Stimulated activated CD4-positive, alpha-beta T cell treated with anti-CD3 and anti-CD28 coated beads, Interleukin-12 subunit alpha, Interleukin-12 subunit beta, amount 100 ng/mL, for 4 hours (primary cell): ENCODE measurements around the gene ASB6.
"Not testable (repeated sequence)": the region's sequence is repeated elsewhere in the genome, so short reads cannot be mapped to it uniquely, and the experiment has no call there.

Experiments
- DNase-seq: peaks from one replicate; pipeline ENCODE4 v3.0.0-alpha.2; 2020

ASB6 gene

DNA sequence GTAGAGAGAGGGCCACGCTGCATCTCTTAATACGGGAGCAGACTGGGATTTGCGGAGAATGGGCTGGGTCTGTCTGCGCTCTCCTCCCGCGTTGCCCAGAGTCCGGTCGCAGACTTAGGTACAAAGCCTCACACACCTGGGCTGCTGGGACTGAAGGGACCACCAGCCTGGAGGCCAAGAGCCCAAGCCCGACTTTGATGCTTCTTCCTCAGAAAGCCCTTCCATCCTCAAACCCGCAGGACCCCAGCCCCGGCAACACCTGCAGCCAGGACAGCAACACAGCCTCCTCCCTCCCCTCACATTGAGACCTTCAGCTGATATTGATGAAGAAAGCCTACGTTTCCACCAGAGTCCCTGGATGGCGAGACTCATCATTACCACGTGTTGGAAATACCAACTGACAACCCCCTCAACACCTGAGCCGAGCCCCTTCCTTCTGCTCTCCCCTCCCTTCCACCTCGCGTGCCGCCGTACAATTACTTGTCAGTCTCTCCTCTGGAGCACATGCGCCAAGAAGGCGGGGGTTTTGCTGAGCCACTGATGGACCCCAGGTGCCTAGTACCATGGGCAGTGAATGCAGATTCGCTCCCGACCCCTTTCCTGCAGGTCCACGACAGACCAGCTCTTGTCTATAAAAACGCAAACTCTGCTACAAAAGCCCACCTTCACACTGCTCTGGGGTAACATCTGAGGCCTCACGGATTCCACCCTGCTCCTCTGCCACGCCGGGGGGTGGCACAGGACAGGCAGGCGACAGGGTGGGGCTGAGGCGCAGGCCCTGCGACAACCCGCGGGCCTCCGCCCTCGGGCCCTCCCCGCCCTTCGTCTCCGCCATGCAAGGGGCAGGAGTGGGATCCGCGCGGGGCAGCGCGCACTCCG, 841 bp downstream of the ASB6 start:
- no peak for DNase-seq

DNA sequence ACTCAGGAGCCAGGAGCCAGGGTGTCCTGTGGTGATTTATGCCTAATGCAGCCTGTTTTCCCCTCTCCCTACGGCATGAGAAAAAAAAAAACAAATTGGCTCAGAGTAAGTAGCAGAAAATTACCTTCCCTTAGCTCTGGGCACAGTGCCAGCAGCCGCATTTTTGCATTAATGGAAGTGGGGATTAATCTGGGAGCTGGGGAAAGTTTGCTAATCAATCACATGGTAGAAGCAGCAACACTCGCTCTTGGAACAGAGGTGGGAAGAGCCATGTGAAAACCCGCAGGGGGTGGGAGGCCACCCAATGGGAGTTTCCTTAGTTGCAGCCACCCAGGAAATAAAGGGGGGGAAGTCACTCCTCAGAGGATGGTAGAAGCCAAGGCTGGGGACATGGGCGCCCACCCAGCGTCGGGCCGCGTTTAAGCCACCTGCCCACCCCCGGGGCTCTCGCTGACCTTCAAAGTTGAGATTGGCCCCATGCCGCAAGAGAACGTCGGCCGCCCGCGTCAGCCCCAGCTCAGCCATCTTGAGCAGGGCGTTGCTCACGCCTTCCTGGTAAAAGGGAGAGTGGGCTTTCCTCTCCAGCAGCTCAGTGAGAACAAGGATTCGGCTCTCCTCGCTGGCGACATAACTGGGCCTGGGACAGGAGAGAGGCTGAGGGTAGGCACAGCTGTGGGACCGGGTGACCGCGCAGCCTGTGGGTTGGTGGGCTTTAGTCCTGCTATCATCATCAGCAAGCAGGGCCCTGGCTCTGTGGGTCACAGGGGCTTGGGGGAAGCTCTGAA, 1.7 kb downstream of the ASB6 start:
- DNase-seq, result no peak

DNA sequence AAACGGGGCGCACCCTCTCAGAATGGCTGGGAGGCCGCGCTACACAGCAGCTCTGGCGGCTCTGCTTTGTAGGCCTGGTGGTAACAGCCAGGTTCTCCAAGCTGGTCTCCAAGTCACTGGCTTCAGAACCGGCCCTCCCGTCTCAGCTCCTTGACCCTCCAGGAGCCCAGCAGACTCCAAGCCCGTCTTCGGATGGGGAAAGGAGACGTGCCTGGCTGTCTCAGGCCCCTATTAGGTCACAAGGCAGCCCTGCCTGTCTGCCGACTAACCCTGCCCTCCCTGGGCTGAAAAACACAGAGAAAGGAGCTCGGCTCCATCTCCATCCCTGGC, 2.2 kb downstream of the ASB6 start:
- no peak for DNase-seq

DNA sequence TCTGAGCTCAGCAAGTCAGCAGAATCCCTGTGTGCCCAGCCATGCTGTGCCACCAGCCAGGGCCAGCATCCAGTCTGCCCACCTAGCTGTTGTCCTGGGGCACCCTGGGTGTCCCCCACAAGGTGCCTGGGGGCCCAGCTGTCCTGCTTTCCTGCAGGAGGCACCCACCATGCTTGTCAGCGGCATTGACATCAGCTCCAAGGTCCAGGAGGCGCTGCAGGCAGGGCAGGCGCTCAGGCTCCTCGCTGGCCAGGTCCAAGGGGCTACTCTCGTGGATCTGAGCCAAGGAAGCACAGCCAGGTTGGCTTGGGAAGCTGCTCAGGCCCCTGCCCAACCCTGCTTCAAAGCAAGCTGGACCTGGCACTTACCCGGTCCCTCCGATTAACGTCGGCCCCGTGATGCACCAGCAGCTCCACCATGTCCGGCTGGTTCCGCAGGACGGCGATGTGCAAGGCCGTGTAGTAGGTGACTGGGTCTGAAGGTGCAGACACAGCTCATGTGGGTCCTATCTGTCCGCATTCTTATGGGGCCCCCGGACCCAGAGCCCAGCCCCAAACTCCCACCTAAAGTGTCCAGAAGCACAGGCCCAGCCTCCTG, 2.8 kb downstream of the ASB6 start:
- DNase-seq, result no peak

DNA sequence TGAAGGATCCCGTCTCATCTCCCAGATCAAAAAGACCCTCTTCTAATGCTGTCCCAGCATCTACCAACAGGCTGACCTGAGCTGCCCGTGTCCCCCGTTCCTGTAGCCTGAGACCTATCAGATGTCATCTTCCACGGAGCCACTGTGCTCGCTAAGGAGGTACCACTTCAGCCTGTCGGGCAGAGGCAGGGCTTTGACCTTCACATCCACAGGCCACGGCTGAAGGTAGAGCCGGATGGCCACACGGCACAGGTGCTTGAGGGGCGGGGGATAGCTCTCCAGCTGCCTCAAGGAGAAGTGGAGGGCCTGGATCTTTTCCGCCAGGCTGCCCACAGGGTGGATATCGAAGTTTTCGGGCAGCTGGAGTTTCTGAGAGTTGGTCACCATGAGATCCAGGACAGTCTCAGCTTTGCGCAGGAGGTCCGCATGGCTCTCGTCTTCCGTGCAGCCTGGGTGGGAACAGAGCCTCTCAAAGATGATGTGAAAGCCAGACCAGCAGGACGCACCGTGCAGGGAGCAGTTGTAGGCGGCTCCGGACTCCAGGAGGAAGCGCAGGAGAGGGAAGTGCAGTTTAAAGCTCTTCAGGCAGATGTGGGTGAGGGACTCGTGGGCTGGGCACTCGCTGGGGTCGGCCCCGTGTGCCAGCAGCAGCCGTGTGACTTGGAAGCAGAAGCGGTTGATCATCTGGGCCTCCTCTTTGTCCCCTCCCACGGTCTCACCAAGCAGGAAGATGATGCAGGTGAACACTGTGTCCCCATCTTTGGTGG, 4.1 kb downstream of the ASB6 start:
- no peak for DNase-seq

DNA sequence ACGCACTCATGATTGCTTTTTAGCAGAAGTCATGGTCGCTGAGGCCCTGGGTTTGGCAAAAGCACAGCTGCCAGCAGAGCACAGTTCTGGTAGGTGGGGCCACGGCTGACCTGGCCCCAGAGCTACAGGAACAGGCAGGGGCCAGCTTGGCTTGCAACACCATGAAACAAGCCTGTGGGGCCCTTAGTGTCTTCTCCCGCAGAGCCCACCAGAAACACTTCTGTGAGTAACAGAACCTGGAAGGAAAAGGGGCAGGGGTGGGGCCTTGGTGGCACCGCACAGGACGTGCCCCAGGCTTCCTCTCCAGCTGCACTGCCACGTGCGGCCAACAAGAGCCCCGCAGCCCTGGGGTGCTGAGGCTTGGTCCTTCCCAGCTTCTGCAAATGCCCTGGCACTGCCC, 4.8 kb downstream of the ASB6 start:
- DNase-seq, result no peak

DNA sequence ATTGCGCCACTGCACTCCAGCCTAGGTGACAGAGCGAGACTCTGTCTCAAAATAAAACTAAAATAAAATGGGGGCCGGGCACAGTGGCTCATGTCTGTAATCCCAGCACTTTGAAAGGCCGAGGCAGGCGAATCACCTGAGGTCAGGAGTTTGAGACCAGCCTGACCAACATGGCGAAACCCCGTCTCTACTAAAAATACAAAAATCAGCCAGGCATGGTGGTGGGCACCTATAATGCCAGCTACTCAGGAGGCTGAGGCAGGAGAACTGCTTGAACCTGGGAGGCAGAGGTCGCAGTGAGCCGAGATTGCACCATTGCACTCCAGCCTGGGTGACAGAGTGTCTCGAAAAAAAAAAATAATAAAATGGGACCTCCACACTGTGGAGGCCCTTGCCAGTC, 5.6 kb downstream of the ASB6 start:
- DNase-seq, result not testable (repeated sequence)

DNA sequence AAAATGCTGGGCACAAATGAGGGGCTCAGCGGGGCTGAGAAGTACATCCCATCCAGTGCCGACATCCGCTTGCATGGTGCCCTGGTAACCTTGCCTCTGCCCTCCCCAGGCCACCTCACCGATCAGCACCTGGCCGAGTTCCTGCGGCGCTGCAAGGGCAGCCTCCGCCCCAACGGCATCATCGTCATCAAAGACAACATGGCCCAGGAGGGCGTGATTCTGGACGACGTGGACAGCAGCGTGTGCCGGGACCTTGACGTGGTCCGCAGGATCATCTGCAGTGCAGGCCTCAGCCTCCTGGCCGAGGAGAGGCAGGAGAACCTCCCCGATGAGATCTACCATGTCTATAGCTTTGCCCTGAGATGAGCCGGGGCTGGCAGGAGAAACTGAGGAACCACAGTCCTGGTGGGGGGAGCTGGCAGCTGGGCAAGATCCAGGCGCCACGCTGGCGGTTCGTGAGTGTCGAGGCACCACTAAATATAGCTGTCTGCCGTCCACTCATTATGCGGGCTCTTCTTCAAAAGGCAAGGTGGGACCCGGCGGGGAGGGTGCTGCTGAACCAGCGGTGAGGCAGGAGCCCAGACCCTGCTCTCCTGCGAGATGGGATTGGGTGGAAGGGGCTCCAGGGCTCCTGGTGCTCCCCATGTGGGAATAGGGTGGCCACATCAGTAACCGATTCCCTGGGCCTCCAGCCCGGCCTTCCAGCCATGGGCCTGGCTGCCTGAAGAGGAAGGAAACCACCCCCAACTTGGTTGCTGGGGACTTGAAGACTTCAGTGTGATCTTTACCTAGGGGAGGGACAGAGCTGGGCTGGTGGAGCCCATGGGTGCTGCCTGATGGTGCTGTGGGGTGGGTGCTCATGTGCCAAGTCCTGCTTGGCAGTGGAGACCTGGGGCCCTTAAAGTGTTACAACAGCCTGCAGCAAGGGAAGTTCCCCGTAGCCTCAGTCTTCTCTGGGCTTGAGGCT, 6.6 kb downstream of the ASB6 start:
- no peak for DNase-seq

DNA sequence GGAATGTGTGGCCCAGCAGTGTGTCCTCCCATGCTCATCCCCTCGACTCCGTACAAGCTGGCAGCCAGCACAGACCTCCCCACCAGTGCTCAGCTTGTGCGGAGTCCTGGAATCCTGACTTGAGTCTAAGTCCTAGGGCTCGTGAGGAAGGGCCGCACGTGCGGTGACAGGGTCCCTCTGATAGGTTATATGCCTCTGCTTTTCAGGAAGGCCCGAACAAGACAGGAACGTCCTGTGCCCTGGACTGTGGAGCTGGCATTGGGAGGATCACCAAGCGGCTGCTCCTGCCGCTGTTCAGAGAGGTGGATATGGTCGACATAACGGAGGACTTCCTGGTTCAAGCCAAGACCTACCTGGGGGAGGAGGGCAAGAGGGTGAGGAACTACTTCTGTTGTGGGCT, 8.1 kb downstream of the ASB6 start:
- no peak for DNase-seq

DNA sequence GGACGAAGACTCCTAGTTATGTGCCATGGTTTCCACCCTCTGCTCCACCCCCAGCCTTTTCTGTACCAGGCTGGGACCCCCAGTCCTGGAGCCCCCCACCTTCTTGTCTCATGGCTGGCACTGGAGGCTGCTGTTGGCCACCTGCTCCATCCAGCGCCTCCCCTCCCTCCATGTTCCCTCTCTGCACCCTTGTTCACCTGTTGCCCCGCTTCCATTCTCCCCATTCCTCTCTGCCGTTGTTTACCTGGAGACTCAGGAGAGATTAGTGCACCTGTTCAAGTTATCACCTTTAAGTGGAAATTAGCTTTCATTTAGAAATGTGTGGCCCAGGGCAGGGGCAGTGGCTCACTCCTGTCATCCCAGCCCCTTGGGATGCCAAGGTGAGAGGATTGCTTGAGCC, 8.7 kb downstream of the ASB6 start:
- no peak for DNase-seq

DNA sequence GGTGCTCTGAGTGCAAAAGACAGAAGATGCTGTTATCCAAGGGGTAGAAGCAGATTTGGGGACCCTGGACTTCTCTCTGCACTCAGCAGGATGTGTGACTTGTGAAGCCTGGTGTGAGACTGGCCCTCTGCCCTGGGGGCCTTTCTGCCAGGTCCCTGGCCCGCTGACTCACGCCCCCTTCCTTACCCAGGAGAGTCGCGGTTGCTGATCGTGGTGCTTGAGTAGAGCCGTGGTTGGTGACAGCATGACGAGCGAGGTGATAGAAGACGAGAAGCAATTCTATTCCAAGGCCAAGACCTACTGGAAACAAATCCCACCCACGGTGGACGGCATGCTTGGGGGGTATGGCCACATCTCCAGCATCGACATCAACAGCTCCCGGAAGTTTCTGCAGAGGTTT, 9.5 kb downstream of the ASB6 start:
- DNase-seq, result no peak

DNA sequence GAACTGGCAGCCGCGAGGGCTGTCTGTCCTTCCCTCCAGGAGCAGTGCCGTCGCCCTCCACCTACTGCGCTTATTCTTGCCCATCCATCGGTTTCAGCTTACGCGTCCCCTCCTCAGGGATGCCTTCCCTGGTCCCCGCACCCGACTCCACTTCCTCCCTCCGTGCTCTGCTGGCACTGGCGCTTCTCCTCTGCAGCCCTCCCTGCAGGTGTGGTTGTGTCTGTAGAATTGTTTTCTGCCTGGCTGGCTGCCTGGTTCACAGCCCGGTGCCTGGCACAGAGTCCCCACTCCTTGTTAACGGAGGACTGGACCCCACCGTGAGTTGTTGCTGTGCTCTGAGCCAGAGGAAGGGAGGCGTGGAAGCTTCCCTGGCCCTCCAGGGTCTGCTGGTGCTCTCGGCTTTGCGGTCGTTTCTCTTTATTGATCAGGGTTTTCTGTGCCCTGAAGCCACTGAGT, 10.2 kb downstream of the ASB6 start:
- no peak for DNase-seq

DNA sequence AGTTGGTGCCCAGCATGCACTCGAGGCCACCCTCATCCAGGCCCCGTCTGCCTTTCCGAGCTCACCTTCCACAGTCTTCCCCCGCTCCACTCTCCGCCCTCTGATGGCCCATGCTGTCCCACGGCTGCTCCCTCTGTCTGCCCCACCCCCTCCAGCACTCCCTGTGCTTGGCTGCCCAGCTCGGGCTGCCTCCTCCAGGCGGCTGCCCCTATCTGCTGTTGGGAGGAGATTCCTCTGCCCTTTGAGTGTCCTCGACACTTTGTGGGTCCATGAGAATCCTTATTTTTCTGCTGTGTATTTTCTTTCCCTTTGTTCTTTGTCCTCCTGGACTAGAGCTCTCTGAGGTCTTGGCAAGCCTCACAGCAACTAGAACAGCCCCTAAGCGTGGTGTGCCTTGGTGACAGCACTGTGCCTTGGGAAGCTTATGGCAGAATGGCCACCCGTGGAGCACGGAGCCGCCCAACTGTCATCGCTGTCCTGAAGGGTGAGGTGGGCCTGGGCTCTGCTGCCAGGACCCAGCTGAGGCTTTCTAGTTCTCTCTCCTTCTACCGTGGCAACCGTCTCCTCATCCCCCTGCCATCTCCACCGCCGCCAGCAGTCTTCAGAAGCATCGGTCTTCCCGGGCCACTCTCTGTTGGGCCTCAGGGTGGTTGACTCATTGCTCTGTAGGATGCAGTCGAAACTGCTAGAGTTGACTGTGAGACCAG, 10.8 kb downstream of the ASB6 start:
- no peak for DNase-seq

DNA sequence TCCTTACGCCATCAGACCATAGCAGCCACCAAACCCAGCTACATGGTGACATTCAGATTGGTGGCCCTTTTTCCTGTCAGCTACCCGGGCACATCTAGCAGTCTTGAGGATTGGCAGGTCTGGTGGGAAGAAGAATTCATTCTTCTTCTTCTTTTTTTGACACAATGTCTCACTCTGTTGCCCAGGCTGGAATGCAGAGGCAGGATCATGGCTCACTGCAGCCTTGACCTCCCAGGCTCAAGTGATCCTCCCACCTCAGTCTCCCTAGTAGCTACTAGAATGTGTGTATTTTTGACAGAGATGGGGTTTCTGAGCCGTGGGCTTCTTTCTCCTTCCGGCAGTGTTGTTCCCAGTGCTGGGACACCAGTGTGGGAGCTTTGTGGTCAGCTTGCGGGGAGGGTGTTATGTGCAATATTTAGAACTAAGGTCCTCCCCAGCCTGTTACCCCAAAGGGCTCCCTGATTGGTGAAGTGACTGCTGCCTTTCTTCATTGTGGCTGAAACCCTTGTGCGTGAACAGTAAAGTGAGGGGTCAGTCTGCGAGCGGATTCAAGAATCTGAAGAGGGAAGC, 12.6 kb downstream of the ASB6 start:
- no peak for DNase-seq

DNA sequence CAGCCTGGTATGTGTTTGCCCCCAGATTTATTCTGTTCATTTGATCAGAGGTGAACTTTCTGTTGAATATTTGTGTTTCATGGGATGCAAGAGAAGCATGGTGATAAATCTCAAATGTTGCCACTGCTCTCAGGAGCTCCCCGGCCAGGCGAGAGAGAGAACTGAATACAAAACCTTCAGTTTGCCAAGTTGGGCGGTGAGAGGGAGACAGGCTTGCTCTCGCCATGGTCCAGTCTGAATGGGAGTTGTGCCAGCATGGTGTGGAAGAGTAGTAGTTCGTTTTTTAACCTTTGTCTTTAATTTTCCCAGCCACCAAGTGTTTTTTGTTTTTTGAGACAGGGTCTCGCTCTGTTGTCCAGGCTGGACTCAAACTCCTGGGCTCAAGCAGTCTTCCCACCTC, 13.2 kb downstream of the ASB6 start:
- DNase-seq, result no peak

DNA sequence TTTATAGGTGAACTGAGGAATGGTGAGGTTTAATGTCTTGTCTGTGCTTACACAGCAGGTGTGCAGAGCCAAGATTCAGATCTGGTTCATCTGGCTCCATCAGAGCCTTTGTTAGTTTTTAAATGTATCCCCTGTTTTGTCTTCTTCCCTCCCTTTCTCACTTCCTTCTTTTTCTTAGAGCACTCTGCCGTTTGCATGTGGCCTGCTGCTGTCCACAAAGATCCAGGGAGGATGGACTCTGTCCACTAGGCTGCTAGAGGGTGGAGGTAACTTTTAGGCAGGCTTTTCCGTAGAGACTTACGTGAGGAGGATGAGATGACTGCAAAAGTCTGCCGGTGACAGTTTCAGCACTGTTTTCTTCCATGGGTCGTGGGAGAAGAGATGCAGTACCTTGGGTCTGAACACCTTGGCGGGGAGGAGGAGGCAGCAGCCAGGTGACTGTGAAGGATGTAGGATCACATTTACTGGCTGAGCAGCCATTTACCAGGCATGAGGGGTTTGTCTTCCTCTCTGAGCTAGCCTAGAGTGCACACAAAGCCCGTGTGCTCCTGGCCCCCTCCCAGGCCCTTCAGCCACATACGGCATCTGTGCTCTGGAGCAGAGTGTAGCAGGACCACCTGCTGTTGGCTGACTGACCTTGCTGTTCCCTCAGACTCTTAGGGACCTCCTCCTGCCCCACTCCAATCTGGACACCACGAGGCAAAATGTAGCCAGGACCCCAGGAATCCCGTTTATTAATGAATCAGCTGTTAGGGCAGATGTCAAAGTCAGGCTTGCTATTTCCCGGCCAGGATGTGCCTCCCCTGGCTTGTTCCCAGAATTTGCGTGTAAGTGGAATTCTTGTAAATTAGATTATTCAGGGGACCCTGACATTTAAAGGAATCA, 14.2 kb downstream of the ASB6 start:
- no peak for DNase-seq

DNA sequence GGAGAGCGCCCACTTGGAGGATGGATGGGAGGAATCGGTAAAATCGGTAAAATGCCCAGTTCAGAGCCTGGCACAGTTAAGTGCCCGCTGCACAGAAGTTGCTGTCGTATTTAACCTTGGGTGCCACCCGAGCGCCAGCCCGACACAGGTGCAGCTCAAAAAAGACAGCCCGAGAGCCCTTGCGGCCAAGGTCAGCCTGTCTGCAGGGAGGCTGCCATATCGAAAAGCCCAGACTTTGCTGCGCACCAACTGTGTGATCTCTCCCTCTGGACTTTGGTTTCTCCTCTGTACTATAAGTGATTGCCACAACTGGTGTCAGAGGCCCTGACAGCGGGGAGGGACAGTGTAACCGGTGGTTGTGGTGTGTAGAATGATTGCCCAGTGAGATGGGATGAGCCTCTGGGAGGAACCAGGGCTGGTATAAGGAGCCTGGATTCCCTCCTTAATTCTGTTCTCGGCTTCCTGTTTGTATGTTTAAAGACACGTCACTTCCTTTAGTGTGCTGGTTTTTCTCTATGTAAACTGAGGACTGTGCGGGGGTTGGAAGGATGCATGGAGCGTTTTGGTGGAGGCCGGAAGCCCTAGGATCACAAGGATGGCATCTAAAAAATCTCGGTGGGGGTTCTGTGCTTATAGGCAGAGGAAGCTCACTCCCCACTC, 15.2 kb downstream of the ASB6 start:
- no peak for DNase-seq

DNA sequence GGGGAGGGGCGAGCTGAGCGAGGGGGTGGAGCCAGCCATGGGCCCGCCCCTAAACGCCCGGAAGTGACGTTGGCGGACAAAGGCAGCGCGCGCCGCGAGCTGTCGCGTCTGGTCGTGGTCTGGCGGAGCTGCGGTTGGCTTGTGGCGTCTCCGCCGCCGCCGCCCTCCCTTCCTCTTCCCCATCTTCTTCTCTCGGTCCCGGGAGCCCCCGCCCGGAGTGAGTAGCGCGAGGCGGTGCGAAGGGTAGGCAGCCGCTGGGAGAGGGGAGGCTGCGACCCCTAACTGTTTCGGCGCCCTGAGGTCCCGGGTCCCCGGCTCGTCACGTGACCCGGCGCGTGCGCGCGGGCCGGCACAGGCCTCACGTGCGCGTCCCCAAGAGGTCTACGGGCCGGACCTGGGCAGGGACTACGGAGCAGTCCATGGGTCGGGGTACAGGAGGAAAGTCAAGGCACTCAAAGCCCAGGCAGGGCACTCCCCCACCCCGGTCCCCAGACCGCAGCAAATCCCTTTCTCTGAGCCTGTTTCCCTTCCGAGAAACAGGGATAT, 15.8 kb downstream of the ASB6 start, which contains the start of gene NTMT1:
Gene NTMT1 (plus strand): TSS at position 85 of the 546 bp plus-strand sequence. CDS start 6,541 bp downstream, outside the sequence.
- DNase-seq, result peak; percentile 91

DNA sequence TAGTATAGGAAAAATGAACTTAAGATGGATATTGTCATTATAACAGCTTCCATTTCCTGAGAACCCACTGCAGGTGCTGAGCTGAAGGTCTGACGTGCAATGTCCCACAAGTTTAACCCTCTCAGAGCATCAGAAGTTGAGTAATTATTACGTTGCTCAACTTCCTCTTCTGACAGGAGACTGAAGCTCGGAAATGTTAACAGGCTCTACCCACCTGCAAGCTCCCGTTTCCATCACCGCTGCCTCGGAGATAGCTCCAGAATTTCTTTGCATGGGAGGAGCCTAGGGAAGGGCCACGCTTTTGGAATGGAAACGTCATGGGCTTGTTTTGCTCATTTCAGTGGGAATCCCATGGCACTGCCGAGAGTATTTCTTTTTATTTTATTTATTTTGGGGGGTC, 17.0 kb downstream of the ASB6 start:
- no peak for DNase-seq
